GM12875 (cell line): Measurements from ENCODE around the gene LRRC7.

Experiments
- H3K4me3 ChIP-seq: one replicate; pipeline ENCODE4 v1.5.1; 2011; ENCODE audit warnings: low read depth, low read length, control low read depth
- CTCF ChIP-seq: IDR thresholded peaks from 2 replicates; pipeline ENCODE4 v1.5.1; 2011; ENCODE audit warnings: low read depth, mild to moderate bottlenecking, control low read depth, inconsistent platforms, low read length, moderate library complexity, borderline replicate concordance; ENCODE audit not compliant: insufficient read depth

LRRC7 gene

GRCh38 chr1:69834336-69834735 is 266.6 kb downstream of the LRRC7 start:
- no peak for TF ChIP-seq CTCF
- H3K4me3 ChIP-seq = no peak overlapping the region

- no peak overlapping the region for H3K4me3 ChIP-seq
- TF ChIP-seq CTCF = no peak
Observed at GRCh38 chr1:69835955-69836354, 268.2 kb downstream of the LRRC7 start.

- TF ChIP-seq CTCF = no peak
- H3K4me3 ChIP-seq = no peak overlapping the region
Observed at GRCh38 chr1:69836971-69837636, 269.4 kb downstream of the LRRC7 start.

- TF ChIP-seq CTCF = no peak
Observed at GRCh38 chr1:69842326-69842725, 274.6 kb downstream of the LRRC7 start.

GRCh38 chr1:69845655-69846054 is 277.9 kb downstream of the LRRC7 start:
- no peak for TF ChIP-seq CTCF
- H3K4me3 ChIP-seq = no peak overlapping the region

More at GRCh38 chr1:69842326-69842725, 274.6 kb downstream of the LRRC7 start:
- no peak overlapping the region for H3K4me3 ChIP-seq

GRCh38 chr1:69846267-69846666 is 278.5 kb downstream of the LRRC7 start:
- no peak for TF ChIP-seq CTCF
- H3K4me3 ChIP-seq = no peak overlapping the region

- TF ChIP-seq CTCF = no peak
- H3K4me3 ChIP-seq = no peak overlapping the region
Observed at GRCh38 chr1:69847670-69848069, 279.9 kb downstream of the LRRC7 start.
